Transverse colon (tissue), 4 donors: Measurements from ENCODE around the gene WNT2B. TPM values are rescaled to one million over a fixed set of nuclear protein-coding genes. Genes with fewer than 3 reads are reported as not detected.
A peak's percentile ranks its signal among the peaks of the same experiment; 100 is the strongest.

Experiments
- DNase-seq: peaks from one replicate; pipeline ENCODE4 v3.0.0-alpha.2; 2019
- H3K27ac ChIP-seq, 4 donors: fragments of 200-600 bp; sonication (generic); 2 replicates each; pipeline ENCODE4 v1.5.1; 2016 to 2018; ENCODE audit warnings: inconsistent platforms in 4 of 4
- H3K27me3 ChIP-seq: fragments of 200-600 bp; sonication (generic); 2 replicates; pipeline ENCODE4 v1.5.1; 2017; ENCODE audit warnings: inconsistent platforms
- H3K36me3 ChIP-seq, 4 donors: fragments of 200-600 bp; sonication (generic); 2 replicates each; pipeline ENCODE4 v1.5.1; 2017 to 2019; ENCODE audit warnings: inconsistent platforms in 4 of 4
- H3K4me1 ChIP-seq, 4 donors: fragments of 200-600 bp; sonication (generic); 2 replicates each; pipeline ENCODE4 v1.5.1; 2017 to 2020; ENCODE audit warnings: inconsistent platforms in 4 of 4
- H3K4me3 ChIP-seq, 4 donors: fragments of 200-600 bp; sonication (generic); 1 replicate in 1 of 4; 2 replicates in 3 of 4; pipeline versions ENCODE4 v1.5.1 to v1.6.1; 2017 to 2019; ENCODE audit warnings: inconsistent platforms in 4 of 4
- H3K9me3 ChIP-seq, 2 donors: fragments of 200-600 bp; sonication (generic); 2 replicates each; pipeline ENCODE4 v1.5.1; 2017 to 2019; ENCODE audit warnings: inconsistent platforms in 2 of 2
- CTCF ChIP-seq, 5 experiments: fragments of 200-600 bp in 3 of 5; fragments of 450-650 bp in 2 of 5; sonication (generic) in 3 of 5; IDR thresholded peaks; 1 replicate in 2 of 5; 2 replicates in 3 of 5; pipeline ENCODE4 v1.5.1; 2016 to 2017; ENCODE audit warnings: antibody characterized with exemption in 5 of 5, inconsistent platforms in 3 of 5, mild to moderate bottlenecking in 2 of 5, moderate library complexity in 1 of 5
- EP300 ChIP-seq: sonication (generic); formaldehyde crosslinking; IDR thresholded peaks from one replicate; pipeline ENCODE4 v1.6.1; 2017; ENCODE audit warnings: antibody characterized with exemption, low read depth
- POLR2A ChIP-seq: fragments of 450-650 bp; IDR thresholded peaks from one replicate; pipeline ENCODE4 v1.6.1; 2016; ENCODE audit warnings: antibody characterized with exemption, mild to moderate bottlenecking, moderate library complexity
- POLR2AphosphoS5 ChIP-seq, 3 donors: sonication (generic); formaldehyde crosslinking; IDR thresholded peaks; one replicate each; pipeline ENCODE4 v1.6.1; 2016; ENCODE audit warnings: antibody characterized with exemption in 3 of 3
- WGBS, 2 donors: methylation state at CpG; one replicate each; pipeline ENCODE4 v1.1.5; 2018; ENCODE audit warnings: low coverage in 1 of 2; 5-methylcytosine and 5-hydroxymethylcytosine counted together
- in situ Hi-C, 4 donors: fragments of 200-750 bp; cut with MboI; loops; one replicate each; pipeline versions ENCODE4 v1.15.0 to v1.15.1; 2017; ENCODE audit warnings: low sequenced_read_pairs in 3 of 4, low pct_ligation_motif_present in 1 of 4, low pct_unique_long_range_greater_than_20kb in 1 of 4
- intact Hi-C: fragments of 100-400 bp; cut with DNase I; formaldehyde crosslinking; loops from one replicate; pipeline ENCODE4 v1.15.1; 2023; ENCODE audit warnings: low total_unique reads
- total RNA-seq, 4 donors: library from RNA; depleted of rRNA; stranded (reverse); fragments of >200 nt; gene quantifications; one replicate each; pipeline ENCODE4 v1.1.0, GENCODE V29; 2016

Gene WNT2B
- total RNA-seq, 4 donors from 2014 or later: 7.9 to 17.3 (median 10.0) TPM

GRCh38 chr1:112541299-112541698, 32.5 kb downstream of the WNT2B start:
- peaks cover 0 to 7% (median 0%) of the 10 kb centered on the region in 4 donors for H3K4me1 ChIP-seq
- intact Hi-C loops (no loop called here), in situ Hi-C loops (no loop called here)
- no peak overlapping the region for H3K4me3 ChIP-seq
- WGBS, 2 donors: 64 to 95% methylated on average over 1 of the region's 1 CpG
- TF ChIP-seq EP300 (no peak), POLR2AphosphoS5 (IDR thresholded peaks at IDR 0.05) (no peak), POLR2A (no peak), CTCF (IDR thresholded peaks at IDR 0.05) (no peak)
- no peak for DNase-seq
- H3K27me3 ChIP-seq: no peaks in the 10 kb centered on the region
- H3K36me3 ChIP-seq: no peaks in the 10 kb centered on the region
- no peaks in the 10 kb centered on the region for H3K9me3 ChIP-seq
- H3K27ac ChIP-seq: no peak overlapping the region

GRCh38 chr1:112542206-112542973, 33.6 kb downstream of the WNT2B start:
- Histone ChIP-seq H3K9me3 (no peaks in the 10 kb centered on the region), H3K4me1 (peaks cover 0 to 7% (median 0%) of the 10 kb centered on the region in 4 donors), H3K27me3 (no peaks in the 10 kb centered on the region), H3K36me3 (no peaks in the 10 kb centered on the region), H3K4me3 (no peak overlapping the region), H3K27ac (no peak overlapping the region)
- 91 to 92% methylated on average over 9 of the region's 9 CpGs for WGBS, 2 donors
- DNase-seq: no peak
- in situ Hi-C loops (no loop called here), intact Hi-C loops (no loop called here)
- TF ChIP-seq POLR2AphosphoS5 (IDR thresholded peaks at IDR 0.05) (no peak), POLR2A (no peak), CTCF (IDR thresholded peaks at IDR 0.05) (no peak), EP300 (no peak)

- 38 to 52% methylated on average over 1 of the region's 1 CpG for WGBS, 2 donors
- DNase-seq: no peak
- in situ Hi-C loops (no loop called here), intact Hi-C loops (no loop called here)
- TF ChIP-seq POLR2AphosphoS5 (IDR thresholded peaks at IDR 0.05) (no peak), CTCF (IDR thresholded peaks at IDR 0.05) (no peak), POLR2A (no peak), EP300 (no peak)
- Histone ChIP-seq H3K4me1 (peaks cover 0 to 20% (median 9%) of the 10 kb centered on the region in 4 donors), H3K27me3 (no peaks in the 10 kb centered on the region), H3K9me3 (no peaks in the 10 kb centered on the region), H3K4me3 (no peak overlapping the region), H3K27ac (peak overlapping the region; percentile 30 to 59 (median 47)), H3K36me3 (no peaks in the 10 kb centered on the region)
Observed at GRCh38 chr1:112544011-112544688, 35.4 kb downstream of the WNT2B start.

- H3K4me3 ChIP-seq: no peak overlapping the region
- no peaks in the 10 kb centered on the region for H3K36me3 ChIP-seq
- in situ Hi-C loops (no loop called here), intact Hi-C loops (no loop called here)
- no peaks in the 10 kb centered on the region for H3K9me3 ChIP-seq
- WGBS, 2 donors: 72 to 77% methylated on average over 3 of the region's 3 CpGs
- peak overlapping the region; percentile 30 to 59 (median 47) for H3K27ac ChIP-seq
- H3K4me1 ChIP-seq: peaks cover 0 to 26% (median 11%) of the 10 kb centered on the region in 4 donors
- H3K27me3 ChIP-seq: no peaks in the 10 kb centered on the region
- TF ChIP-seq POLR2AphosphoS5 (IDR thresholded peaks at IDR 0.05): no peak
- DNase-seq: no peak
Observed at GRCh38 chr1:112544751-112545150, 36.0 kb downstream of the WNT2B start.
